MM.1S (cell line): Measurements from ENCODE around the gene NCAM2.

ENCODE experiments used
- DNase-seq: peaks from one replicate; pipeline ENCODE4 v3.0.0-alpha.2; 2015
- H2AFZ ChIP-seq: fragments of 300-600 bp; sonication (generic); 2 replicates; pipeline ENCODE4 v1.6.0; 2016; ENCODE audit warnings: antibody characterized with exemption, low read length
- H3F3A ChIP-seq: fragments of 300-600 bp; sonication (generic); 2 replicates; pipeline ENCODE4 v1.6.1; 2016; ENCODE audit warnings: mild to moderate bottlenecking, antibody characterized with exemption, low read length, moderate library complexity, mixed read lengths; ENCODE audit not compliant: insufficient read depth
- H3K27ac ChIP-seq: fragments of 300-600 bp; sonication (generic); 2 replicates; pipeline ENCODE4 v1.5.1; 2016; ENCODE audit warnings: mild to moderate bottlenecking, low read length
- H3K27me3 ChIP-seq: fragments of 300-600 bp; sonication (generic); replicated peaks from 2 replicates; pipeline ENCODE4 v1.6.0; 2016; ENCODE audit warnings: low read length; ENCODE audit not compliant: insufficient read depth
- H3K36me3 ChIP-seq: fragments of 300-600 bp; sonication (generic); replicated peaks from 2 replicates; pipeline ENCODE4 v1.6.1; 2016; ENCODE audit warnings: mild to moderate bottlenecking, low read length, mixed read lengths; ENCODE audit not compliant: insufficient read depth
- H3K4me1 ChIP-seq: fragments of 300-600 bp; sonication (generic); 2 replicates; pipeline ENCODE4 v1.6.1; 2016; ENCODE audit warnings: low read length, mixed read lengths
- H3K4me2 ChIP-seq: fragments of 300-600 bp; sonication (generic); 2 replicates; pipeline ENCODE4 v1.6.0; 2016; ENCODE audit warnings: low read depth, low read length
- H3K4me3 ChIP-seq: fragments of 300-600 bp; sonication (generic); 2 replicates; pipeline ENCODE4 v1.5.1; 2016; ENCODE audit warnings: low read length, mixed read lengths
- H3K79me2 ChIP-seq: fragments of 300-600 bp; sonication (generic); 2 replicates; pipeline ENCODE4 v1.6.1; 2016; ENCODE audit warnings: mixed run types, low read length, mixed read lengths
- H3K9ac ChIP-seq: fragments of 300-600 bp; sonication (generic); 2 replicates; pipeline ENCODE4 v1.6.1; 2016; ENCODE audit warnings: low read length, mixed read lengths
- H3K9me2 ChIP-seq: fragments of 300-600 bp; sonication (generic); replicated peaks from 2 replicates; pipeline ENCODE4 v1.6.1; 2016; ENCODE audit warnings: mild to moderate bottlenecking, low read length, mixed read lengths; ENCODE audit not compliant: insufficient read depth
- H3K9me3 ChIP-seq: fragments of 300-600 bp; sonication (generic); replicated peaks from 2 replicates; pipeline ENCODE4 v1.6.1; 2016; ENCODE audit warnings: mild to moderate bottlenecking, low read length, mixed read lengths; ENCODE audit not compliant: insufficient read depth
- H4K20me1 ChIP-seq: fragments of 300-600 bp; sonication (generic); 2 replicates; pipeline ENCODE4 v1.6.1; 2016; ENCODE audit warnings: mild to moderate bottlenecking, low read length, moderate library complexity, mixed read lengths; ENCODE audit not compliant: insufficient read depth
- EZH2 ChIP-seq: fragments of 300-600 bp; sonication (generic); optimal IDR thresholded peaks from 2 replicates; pipeline ENCODE3; 2017; ENCODE audit warnings: low read depth, mild to moderate bottlenecking, antibody characterized with exemption, low read length, mixed read lengths
- EZH2phosphoT487 ChIP-seq: fragments of 300-600 bp; sonication (generic); IDR thresholded peaks from 2 replicates; pipeline ENCODE4 v1.6.1; 2018; ENCODE audit warnings: antibody characterized with exemption, low read length
- TF ChIP-seq, protein P1 (sequence below): fragments of 300-600 bp; sonication (generic); IDR thresholded peaks from 2 replicates; pipeline ENCODE4 v1.5.1; 2016; ENCODE audit warnings: antibody characterized with exemption, low read length, mixed read lengths

NCAM2 gene

DNA sequence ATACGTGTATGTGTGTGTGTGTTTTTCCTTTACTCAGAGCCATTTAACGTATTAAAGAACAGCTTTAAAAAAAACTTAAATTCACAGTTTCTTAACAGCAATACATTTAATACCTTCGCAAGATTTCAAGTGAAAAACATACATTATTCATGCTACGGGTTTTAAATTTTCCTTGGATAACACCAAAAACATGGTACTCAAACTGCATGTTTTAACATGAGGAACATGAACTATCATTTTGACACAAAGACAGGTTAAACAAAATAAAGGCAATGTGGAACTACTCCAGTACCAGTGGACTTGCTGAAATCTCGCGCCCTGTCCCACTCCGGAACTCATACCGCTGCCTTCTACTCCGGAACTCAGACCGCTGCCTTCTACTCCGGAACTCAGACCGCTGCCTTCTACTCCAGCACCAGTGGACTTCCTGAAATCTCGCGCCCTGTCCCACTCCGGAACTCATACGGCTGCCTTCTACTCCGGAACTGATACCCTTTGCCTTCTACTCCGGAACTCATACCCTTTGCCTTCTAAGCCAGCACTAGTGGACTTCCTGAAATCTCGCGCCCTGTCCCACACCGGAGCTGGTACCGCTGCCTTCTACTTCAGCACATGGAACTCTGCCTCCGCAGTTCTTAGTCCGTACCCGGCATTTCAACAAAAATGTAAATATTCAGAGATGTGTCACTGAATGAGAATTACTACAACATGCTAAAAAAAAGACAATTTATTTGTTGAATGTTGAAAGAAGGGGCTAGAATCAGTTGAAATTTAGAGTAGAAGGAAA is 148.6 kb downstream of the NCAM2 start:
- no peaks in the 10 kb centered on the region for H3F3A ChIP-seq
- H3K4me3 ChIP-seq = no peak overlapping the region
- no peaks in the 10 kb centered on the region for H3K9me2 ChIP-seq
- no peaks in the 10 kb centered on the region for H4K20me1 ChIP-seq
- TF ChIP-seq EZH2phosphoT487 (no peak), EZH2 (no peak)
- TF ChIP-seq, protein P1, sequence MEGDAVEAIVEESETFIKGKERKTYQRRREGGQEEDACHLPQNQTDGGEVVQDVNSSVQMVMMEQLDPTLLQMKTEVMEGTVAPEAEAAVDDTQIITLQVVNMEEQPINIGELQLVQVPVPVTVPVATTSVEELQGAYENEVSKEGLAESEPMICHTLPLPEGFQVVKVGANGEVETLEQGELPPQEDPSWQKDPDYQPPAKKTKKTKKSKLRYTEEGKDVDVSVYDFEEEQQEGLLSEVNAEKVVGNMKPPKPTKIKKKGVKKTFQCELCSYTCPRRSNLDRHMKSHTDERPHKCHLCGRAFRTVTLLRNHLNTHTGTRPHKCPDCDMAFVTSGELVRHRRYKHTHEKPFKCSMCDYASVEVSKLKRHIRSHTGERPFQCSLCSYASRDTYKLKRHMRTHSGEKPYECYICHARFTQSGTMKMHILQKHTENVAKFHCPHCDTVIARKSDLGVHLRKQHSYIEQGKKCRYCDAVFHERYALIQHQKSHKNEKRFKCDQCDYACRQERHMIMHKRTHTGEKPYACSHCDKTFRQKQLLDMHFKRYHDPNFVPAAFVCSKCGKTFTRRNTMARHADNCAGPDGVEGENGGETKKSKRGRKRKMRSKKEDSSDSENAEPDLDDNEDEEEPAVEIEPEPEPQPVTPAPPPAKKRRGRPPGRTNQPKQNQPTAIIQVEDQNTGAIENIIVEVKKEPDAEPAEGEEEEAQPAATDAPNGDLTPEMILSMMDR = no peak
- no peak overlapping the region for H2AFZ ChIP-seq
- no peaks in the 10 kb centered on the region for H3K27me3 ChIP-seq
- no peaks in the 10 kb centered on the region for H3K36me3 ChIP-seq
- no peaks in the 10 kb centered on the region for H3K4me1 ChIP-seq
- no peak overlapping the region for H3K27ac ChIP-seq
- no peak overlapping the region for H3K9ac ChIP-seq
- no peaks in the 10 kb centered on the region for H3K9me3 ChIP-seq
- H3K79me2 ChIP-seq = no peaks in the 10 kb centered on the region
- no peak overlapping the region for H3K4me2 ChIP-seq
- no peak for DNase-seq

DNA sequence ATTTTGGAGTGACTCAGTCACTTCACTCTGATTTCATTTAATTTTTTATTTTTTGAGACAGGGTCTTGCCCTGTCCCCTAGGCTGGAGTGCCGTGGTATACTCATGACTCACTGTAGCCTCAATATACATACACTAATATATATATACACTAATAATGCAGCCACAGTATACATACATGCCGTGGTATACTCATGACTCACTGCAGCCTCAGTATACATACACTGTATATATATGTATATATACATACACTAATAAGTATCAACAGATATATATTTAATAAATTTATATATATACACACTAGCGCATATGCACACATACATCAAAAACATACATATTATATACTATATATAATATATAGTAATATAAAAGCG is 149.2 kb downstream of the NCAM2 start:
- Histone ChIP-seq H3K9me2 (no peaks in the 10 kb centered on the region), H3K36me3 (no peaks in the 10 kb centered on the region), H3K4me2 (no peak overlapping the region), H2AFZ (no peak overlapping the region), H3K79me2 (no peaks in the 10 kb centered on the region), H3K27ac (no peak overlapping the region), H3K9me3 (no peaks in the 10 kb centered on the region), H3K9ac (no peak overlapping the region), H3K4me1 (no peaks in the 10 kb centered on the region), H4K20me1 (no peaks in the 10 kb centered on the region), H3K27me3 (no peaks in the 10 kb centered on the region), H3K4me3 (no peak overlapping the region), H3F3A (no peaks in the 10 kb centered on the region)
- TF ChIP-seq EZH2 = no peak
- no peak for TF ChIP-seq EZH2phosphoT487
- TF ChIP-seq, protein P1 = no peak
- DNase-seq = no peak

DNA sequence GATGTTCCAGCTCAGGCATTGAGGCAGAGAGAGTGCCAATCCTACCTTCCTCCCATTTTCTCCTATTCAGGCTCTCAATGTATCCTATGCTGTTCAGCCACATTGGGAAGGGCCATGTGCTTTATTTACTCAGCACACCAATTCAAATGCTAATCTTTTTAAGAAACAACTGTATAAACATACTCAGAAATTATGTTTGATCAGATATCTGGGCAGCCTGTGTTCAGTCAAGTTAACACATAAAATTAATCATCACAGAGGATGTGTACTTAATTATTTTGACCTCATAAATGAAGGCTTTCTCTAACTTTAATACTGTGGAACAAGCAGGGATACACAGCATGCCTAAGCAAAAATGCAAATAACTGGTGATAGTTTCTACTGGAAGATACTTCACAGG is 149.8 kb downstream of the NCAM2 start:
- H2AFZ ChIP-seq = no peak overlapping the region
- H3K36me3 ChIP-seq = no peaks in the 10 kb centered on the region
- H3K4me2 ChIP-seq = no peak overlapping the region
- H3K27me3 ChIP-seq = no peaks in the 10 kb centered on the region
- no peaks in the 10 kb centered on the region for H3F3A ChIP-seq
- H3K4me3 ChIP-seq = no peak overlapping the region
- no peaks in the 10 kb centered on the region for H4K20me1 ChIP-seq
- no peak overlapping the region for H3K9ac ChIP-seq
- no peak for TF ChIP-seq EZH2
- no peak for TF ChIP-seq EZH2phosphoT487
- TF ChIP-seq, protein P1 = no peak
- no peaks in the 10 kb centered on the region for H3K9me2 ChIP-seq
- DNase-seq = no peak
- H3K27ac ChIP-seq = no peak overlapping the region
- no peaks in the 10 kb centered on the region for H3K4me1 ChIP-seq
- no peaks in the 10 kb centered on the region for H3K79me2 ChIP-seq
- H3K9me3 ChIP-seq = no peaks in the 10 kb centered on the region
